ENCODE data around the gene TMEM198. TPM values are rescaled to one million over a fixed set of nuclear protein-coding genes. Genes with fewer than 3 reads are reported as not detected.

Gene TMEM198
- total RNA-seq, 1 donor, result 2.6 TPM

DNA sequence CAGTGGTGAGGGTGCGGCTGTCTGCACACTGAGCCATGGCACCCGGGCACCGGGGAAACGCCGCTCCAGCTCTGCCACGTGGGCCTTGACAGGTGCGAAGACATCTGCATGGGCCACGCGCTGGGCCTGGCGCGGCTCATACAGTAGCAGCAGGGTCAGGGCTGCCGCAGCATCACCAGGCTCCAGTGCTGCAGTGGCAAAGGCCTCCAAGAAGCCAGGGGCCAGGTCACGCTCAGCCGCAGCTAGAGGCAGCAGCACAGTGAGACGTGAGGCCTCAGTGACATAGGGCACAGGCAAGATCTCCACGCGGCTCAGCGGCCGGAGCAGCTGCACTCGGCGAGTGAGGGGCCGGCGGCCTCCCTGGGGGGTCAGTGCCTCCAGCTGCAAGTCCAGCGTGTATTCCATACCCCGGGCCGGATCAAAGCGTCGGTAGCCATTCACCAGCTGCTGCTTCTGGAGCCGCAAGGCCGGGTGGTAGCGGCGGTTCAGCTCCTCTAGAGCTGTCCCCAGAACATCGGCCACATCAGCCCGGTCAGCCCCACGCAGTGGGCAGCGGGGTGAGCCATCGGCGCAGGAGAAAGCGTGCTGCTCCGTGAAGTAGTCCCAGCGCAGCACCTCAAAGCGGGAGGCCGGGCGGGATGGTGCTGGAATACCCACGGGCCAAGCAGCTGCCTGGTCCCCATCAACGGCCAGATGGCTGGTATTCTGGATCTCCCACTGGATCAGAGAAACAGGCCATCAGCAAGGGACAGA is 3.7 kb upstream of the TMEM198 start:
- no peak for DNase-seq (ENCODE audit: low read depth)
- no peak overlapping the region for H3K4me3 ChIP-seq (ENCODE audit: low read depth, low read length)
- TF ChIP-seq, protein P1, sequence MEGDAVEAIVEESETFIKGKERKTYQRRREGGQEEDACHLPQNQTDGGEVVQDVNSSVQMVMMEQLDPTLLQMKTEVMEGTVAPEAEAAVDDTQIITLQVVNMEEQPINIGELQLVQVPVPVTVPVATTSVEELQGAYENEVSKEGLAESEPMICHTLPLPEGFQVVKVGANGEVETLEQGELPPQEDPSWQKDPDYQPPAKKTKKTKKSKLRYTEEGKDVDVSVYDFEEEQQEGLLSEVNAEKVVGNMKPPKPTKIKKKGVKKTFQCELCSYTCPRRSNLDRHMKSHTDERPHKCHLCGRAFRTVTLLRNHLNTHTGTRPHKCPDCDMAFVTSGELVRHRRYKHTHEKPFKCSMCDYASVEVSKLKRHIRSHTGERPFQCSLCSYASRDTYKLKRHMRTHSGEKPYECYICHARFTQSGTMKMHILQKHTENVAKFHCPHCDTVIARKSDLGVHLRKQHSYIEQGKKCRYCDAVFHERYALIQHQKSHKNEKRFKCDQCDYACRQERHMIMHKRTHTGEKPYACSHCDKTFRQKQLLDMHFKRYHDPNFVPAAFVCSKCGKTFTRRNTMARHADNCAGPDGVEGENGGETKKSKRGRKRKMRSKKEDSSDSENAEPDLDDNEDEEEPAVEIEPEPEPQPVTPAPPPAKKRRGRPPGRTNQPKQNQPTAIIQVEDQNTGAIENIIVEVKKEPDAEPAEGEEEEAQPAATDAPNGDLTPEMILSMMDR (IDR thresholded peaks at IDR 0.05; ENCODE audit: insufficient read depth, low read depth, low read length), result no peak

DNA sequence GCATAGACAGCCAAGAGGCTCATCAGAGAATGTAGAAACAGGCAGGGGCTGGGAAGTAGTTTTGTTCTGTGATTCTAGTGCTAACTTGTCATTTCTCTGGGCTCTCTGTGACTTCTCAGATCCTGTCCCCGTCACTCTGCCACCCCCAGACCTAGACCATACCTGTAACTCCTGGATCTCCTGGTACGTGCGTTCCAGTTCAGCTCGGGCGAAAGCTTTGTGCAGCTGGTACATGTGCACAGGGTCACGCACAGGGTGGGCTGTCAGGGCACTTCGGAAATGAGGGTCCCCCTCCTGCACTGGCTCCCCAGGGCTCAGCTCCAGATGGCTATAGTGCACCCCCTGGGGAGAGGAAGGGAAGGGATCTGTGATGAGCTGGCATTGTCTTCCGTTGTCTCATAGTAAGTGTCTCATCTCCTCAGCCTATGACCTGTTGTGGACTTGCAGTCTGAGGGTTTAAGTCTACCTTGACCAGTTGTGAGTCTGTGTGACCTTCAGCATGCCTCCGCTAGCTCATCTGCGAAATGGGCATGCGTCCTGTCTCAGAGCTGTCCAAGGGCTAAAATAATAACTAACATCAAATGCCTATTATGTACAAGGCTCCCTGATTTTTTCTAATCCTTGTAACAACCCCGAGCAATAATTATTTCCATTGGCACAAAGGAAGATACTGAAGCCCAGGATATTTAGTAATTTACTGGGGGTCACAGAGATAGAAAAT is 2.9 kb upstream of the TMEM198 start:
- TF ChIP-seq, protein P1 (IDR thresholded peaks at IDR 0.05; ENCODE audit: insufficient read depth, low read depth, low read length), result no peak
- no peak for DNase-seq (ENCODE audit: low read depth)
- no peak overlapping the region for H3K4me3 ChIP-seq (ENCODE audit: low read depth, low read length)

DNA sequence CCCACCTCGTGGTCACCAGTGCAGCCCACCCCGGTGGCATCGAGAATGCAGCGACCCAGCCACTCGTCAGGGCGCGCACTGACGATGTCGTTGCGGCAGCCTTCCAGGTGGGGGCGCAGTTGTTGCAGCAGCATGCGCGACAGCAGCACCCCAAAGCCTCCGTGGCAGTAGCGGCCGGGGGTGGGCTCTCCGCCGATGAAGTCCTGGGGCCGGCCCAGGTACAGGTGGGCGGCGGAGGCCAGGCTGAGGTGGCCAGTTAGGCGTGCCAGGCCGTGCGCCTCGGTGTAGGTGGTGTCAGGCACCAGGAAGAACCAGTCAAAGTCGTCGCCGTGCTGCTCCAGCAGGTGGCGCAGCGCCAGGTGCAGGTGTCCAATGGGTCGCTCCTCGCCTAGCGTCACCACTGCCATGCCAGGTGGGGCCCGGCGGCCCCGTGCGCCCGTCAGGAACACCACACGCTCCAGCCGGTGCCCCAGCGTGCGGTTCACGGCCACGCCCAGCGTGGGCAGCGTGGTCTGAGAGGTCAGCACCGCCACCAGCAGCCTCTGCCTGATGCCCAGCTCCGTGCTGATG is 2.1 kb upstream of the TMEM198 start:
- DNase-seq (ENCODE audit: low read depth), result peak; percentile 62
- TF ChIP-seq, protein P1 (IDR thresholded peaks at IDR 0.05; ENCODE audit: insufficient read depth, low read depth, low read length), result peak; percentile 95
- peak overlapping the region; percentile 71 for H3K4me3 ChIP-seq (ENCODE audit: low read depth, low read length)

DNA sequence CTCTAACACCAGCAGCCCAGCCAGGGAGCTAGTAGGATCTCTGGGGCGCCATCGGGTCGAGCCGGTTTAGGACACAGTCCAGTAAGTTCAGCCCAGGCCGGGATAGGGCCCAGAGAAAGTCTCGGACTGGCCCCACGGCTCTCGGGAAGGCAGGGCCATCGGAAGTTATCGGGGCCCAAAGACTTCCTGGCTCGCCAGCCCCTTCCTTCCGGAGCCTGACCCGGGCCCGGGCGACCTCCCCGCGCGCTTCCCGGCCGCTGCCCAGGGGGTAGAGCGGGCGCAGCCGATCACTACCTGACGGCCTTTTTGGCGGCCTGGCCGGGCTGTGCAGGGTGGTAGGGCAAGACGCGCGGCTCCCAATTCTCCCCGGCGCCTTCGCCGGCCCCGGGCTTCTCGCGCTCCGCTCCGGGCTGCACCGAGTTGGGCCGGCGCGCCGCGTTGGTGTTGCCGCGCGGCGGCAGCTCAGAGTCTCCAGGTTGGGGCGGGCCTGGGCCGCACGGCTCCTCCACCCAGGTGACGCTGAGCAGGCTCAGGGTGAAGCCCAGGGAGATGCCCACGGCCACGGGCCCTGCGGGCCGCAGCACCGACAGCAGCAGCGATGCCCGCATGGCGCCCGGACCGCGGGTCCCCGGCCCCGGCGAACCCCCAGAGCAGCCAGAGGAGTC is 765 bp upstream of the TMEM198 start:
- peak overlapping the region; percentile 71 for H3K4me3 ChIP-seq (ENCODE audit: low read depth, low read length)
- TF ChIP-seq, protein P1 (IDR thresholded peaks at IDR 0.05; ENCODE audit: insufficient read depth, low read depth, low read length), result no peak
- DNase-seq (ENCODE audit: low read depth), result peak; percentile 28

DNA sequence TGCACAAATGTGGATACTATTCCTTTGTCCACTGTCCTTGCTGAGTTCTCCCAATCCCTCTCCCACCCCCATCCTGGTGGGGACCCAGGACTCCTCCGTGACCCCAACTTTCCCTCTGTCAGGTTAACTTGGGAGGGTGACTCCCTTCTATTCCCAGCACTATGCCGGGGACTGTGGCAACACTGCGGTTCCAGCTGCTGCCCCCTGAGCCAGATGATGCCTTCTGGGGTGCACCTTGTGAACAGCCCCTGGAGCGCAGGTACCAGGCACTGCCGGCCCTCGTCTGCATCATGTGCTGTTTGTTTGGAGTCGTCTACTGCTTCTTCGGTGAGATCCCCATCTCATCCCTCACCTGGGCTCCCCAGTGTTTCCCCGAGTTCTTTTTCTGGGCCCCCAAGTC is 739 bp downstream of the TMEM198 start:
- TF ChIP-seq, protein P1 (IDR thresholded peaks at IDR 0.05; ENCODE audit: insufficient read depth, low read depth, low read length), result no peak
- no peak for DNase-seq (ENCODE audit: low read depth)
- H3K4me3 ChIP-seq (ENCODE audit: low read depth, low read length), result peak overlapping the region; percentile 71

DNA sequence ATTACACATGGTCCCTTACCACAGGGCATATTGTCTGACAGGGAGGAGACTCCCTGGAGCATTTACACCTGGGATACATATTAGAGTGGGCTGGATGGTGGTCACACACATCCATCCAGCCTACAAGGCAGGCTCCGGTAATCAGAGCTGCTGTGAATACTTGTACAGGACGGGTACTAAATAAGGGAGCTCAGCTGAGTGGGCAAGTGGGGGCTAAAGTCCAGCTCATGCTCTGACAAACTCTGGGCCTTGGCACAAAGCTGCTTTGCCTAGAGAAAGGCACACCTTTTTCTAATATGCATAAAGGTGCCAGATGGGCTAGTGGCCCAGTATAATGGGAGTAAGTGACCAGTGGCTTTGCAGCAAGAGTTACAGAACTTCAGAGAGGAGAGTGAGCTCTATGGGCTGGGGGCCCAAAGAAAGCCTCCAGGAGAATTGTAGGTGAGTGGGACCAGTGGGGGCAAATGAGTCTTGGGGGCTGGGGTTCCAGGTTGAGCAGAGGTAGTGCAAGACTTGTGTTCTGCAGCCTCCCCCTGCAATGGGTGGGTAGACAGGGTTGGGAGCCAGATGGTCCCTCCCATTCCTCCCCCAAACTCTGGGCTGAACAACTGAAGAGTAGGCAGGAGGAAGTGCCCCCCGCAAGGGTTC is 1.6 kb downstream of the TMEM198 start:
- DNase-seq (ENCODE audit: low read depth), result no peak
- no peak overlapping the region for H3K4me3 ChIP-seq (ENCODE audit: low read depth, low read length)
- TF ChIP-seq, protein P1 (IDR thresholded peaks at IDR 0.05; ENCODE audit: insufficient read depth, low read depth, low read length), result no peak
